CD14-positive monocyte (primary cell): Measurements from ENCODE around the gene PRDM7. TPM values are rescaled to one million over a fixed set of nuclear protein-coding genes. Genes with fewer than 3 reads are reported as not detected.

Source experiments
- DNase-seq, 3 donors: peaks; one replicate each; pipeline ENCODE4 v3.0.0-alpha.2; 2011 to 2022
- H2AFZ ChIP-seq: 2 replicates; pipeline ENCODE4 v1.6.0; 2012; ENCODE audit warnings: mild to moderate bottlenecking, low read depth, low read length, inconsistent platforms; ENCODE audit not compliant: insufficient read depth, poor library complexity, severe bottlenecking
- H3K27ac ChIP-seq, 2 donors: 1 replicate in 1 of 2; 2 replicates in 1 of 2; pipeline ENCODE4 v1.5.1; 2012 to 2013; ENCODE audit warnings: low read length in 2 of 2, control low read depth in 1 of 2, inconsistent platforms in 1 of 2, low read depth in 1 of 2, mild to moderate bottlenecking in 1 of 2
- H3K27me3 ChIP-seq, 2 donors: one replicate each; pipeline versions ENCODE4 v1.6.0 to v1.6.1; 2011 to 2013; ENCODE audit warnings: low read length in 2 of 2; ENCODE audit not compliant: control insufficient read depth in 2 of 2, insufficient read depth in 2 of 2
- H3K36me3 ChIP-seq, 2 donors: replicated peaks in 1 of 2; 1 replicate in 1 of 2; 2 replicates in 1 of 2; pipeline versions ENCODE4 v1.5.1 to v1.6.1; 2012 to 2013; ENCODE audit warnings: low read length in 2 of 2, control low read depth in 1 of 2, inconsistent platforms in 1 of 2, mild to moderate bottlenecking in 1 of 2; ENCODE audit not compliant: insufficient read depth in 2 of 2, control insufficient read depth in 1 of 2
- H3K4me1 ChIP-seq, 2 donors: 1 replicate in 1 of 2; 2 replicates in 1 of 2; pipeline versions ENCODE4 v1.5.1 to v1.6.1; 2012 to 2013; ENCODE audit warnings: low read length in 2 of 2, control low read depth in 1 of 2, inconsistent platforms in 1 of 2, mild to moderate bottlenecking in 1 of 2, moderate library complexity in 1 of 2; ENCODE audit not compliant: insufficient read depth in 2 of 2, control insufficient read depth in 1 of 2
- H3K4me2 ChIP-seq: replicated peaks from 2 replicates; pipeline ENCODE3; 2012; ENCODE audit warnings: low read length, moderate library complexity, mild to moderate bottlenecking; ENCODE audit not compliant: poor library complexity, severe bottlenecking; ENCODE audit errors: extremely low read depth
- H3K4me3 ChIP-seq, 3 experiments: fragments of 200-600 bp in 1 of 3; sonication (generic) in 1 of 3; replicated peaks in 1 of 3; 1 replicate in 2 of 3; 2 replicates in 1 of 3; pipeline ENCODE4 v1.5.1; 2011 to 2013; ENCODE audit warnings: low read length in 3 of 3, mild to moderate bottlenecking in 3 of 3, control low read depth in 2 of 3, low read depth in 2 of 3, inconsistent platforms in 1 of 3, moderate library complexity in 1 of 3
- H3K79me2 ChIP-seq: 2 replicates; pipeline ENCODE4 v1.6.0; 2012; ENCODE audit warnings: mild to moderate bottlenecking, control low read depth, inconsistent platforms, low read length, moderate library complexity; ENCODE audit not compliant: insufficient read depth
- H3K9ac ChIP-seq: 2 replicates; pipeline ENCODE4 v1.6.0; 2017; ENCODE audit warnings: low read length, mild to moderate bottlenecking; ENCODE audit not compliant: insufficient read depth, poor library complexity, severe bottlenecking
- H3K9me3 ChIP-seq, 2 donors: replicated peaks in 1 of 2; 1 replicate in 1 of 2; 2 replicates in 1 of 2; pipeline versions ENCODE4 v1.5.1 to v1.6.1; 2012 to 2013; ENCODE audit warnings: low read length in 2 of 2, control low read depth in 1 of 2; ENCODE audit not compliant: control insufficient read depth in 1 of 2, insufficient read depth in 1 of 2
- H4K20me1 ChIP-seq: 2 replicates; pipeline ENCODE4 v1.6.0; 2012; ENCODE audit warnings: mild to moderate bottlenecking, low read length, control low read depth, moderate library complexity; ENCODE audit not compliant: insufficient read depth
- H3K27ac Mint-ChIP-seq, 7 donors: one replicate each; pipeline ENCODE4 v1.8.0; 2020; ENCODE audit warnings: mild to moderate bottlenecking in 7 of 7, mixed read lengths in 7 of 7, moderate library complexity in 6 of 7, inconsistent platforms in 2 of 7
- H3K27me3 Mint-ChIP-seq, 3 donors: one replicate each; pipeline ENCODE4 v1.8.0; 2021 to 2022; ENCODE audit warnings: low read depth in 3 of 3, mild to moderate bottlenecking in 3 of 3, mixed read lengths in 3 of 3, moderate library complexity in 3 of 3, inconsistent platforms in 1 of 3
- H3K36me3 Mint-ChIP-seq, 2 donors: one replicate each; pipeline ENCODE4 v1.8.0; 2020; ENCODE audit warnings: mixed read lengths in 2 of 2, inconsistent platforms in 1 of 2, mild to moderate bottlenecking in 1 of 2
- H3K4me1 Mint-ChIP-seq: one replicate; pipeline ENCODE4 v1.8.0; 2020; ENCODE audit warnings: mild to moderate bottlenecking, mixed read lengths
- H3K4me3 Mint-ChIP-seq, 2 donors: one replicate each; pipeline ENCODE4 v1.8.0; 2020; ENCODE audit warnings: mild to moderate bottlenecking in 2 of 2, mixed read lengths in 2 of 2, moderate library complexity in 1 of 2
- H3K9me3 Mint-ChIP-seq, 7 donors: one replicate each; pipeline ENCODE4 v1.8.0; 2020 to 2022; ENCODE audit warnings: mixed read lengths in 7 of 7, mild to moderate bottlenecking in 6 of 7, moderate library complexity in 6 of 7, inconsistent platforms in 2 of 7
- WGBS: methylation state at CpG from one replicate; pipeline ENCODE4 v1.1.5; 2013; ENCODE audit warnings: missing lambda C conversion rate; ENCODE audit not compliant: insufficient coverage; 5-methylcytosine and 5-hydroxymethylcytosine counted together
- intact Hi-C, 2 donors: fragments of 100-400 bp; cut with micrococcal nuclease; formaldehyde crosslinking; loops; one replicate each; pipeline versions ENCODE4 v1.15.0 to v1.15.1; 2023
- polyA plus RNA-seq, 3 donors: library from polyadenylated mRNA; depleted of rRNA in 1 of 3; unstranded in 2 of 3; stranded (reverse) in 1 of 3; fragments of 300-500 nt in 2 of 3; fragments of >200 nt in 1 of 3; fragmentation: Illumina TruSeq in 2 of 3; gene quantifications; 1 replicate in 2 of 3; 2 replicates in 1 of 3; pipeline ENCODE4 v1.2.3, GENCODE V29; 2012 to 2021
- TF ChIP-seq, protein P1 (sequence below): fragments of 200-600 bp; IDR thresholded peaks from one replicate; pipeline ENCODE4 v1.8.0; 2022; ENCODE audit warnings: antibody characterized with exemption, mild to moderate bottlenecking

PRDM7 gene
- polyA plus RNA-seq, 3 donors, result not detected

GRCh38 chr16:90043526-90043925 is 33.6 kb downstream of the PRDM7 start:
- 87% methylated on average over 18 of the region's 20 CpGs for WGBS
- H3K79me2 ChIP-seq, result no peaks in the 10 kb centered on the region
- H3K36me3 ChIP-seq, result no peaks in the 10 kb centered on the region
- Mint-ChIP-seq H3K27me3 (peaks cover 11 to 33% (median 25%) of the 10 kb centered on the region in 3 donors), H3K36me3 (peaks cover 2 to 7% of the 10 kb centered on the region in 2 donors), H3K9me3 (peaks cover 0 to 6% (median 0%) of the 10 kb centered on the region in 7 donors), H3K4me1 (peaks cover 14% of the 10 kb centered on the region), H3K27ac (no peak overlapping the region), H3K4me3 (no peak overlapping the region)
- H3K27ac ChIP-seq, result no peak overlapping the region
- no peaks in the 10 kb centered on the region for H3K9me3 ChIP-seq
- peaks cover 9 to 21% of the 10 kb centered on the region in 2 donors for H3K27me3 ChIP-seq
- no peak overlapping the region for H3K4me3 ChIP-seq
- TF ChIP-seq, protein P1, sequence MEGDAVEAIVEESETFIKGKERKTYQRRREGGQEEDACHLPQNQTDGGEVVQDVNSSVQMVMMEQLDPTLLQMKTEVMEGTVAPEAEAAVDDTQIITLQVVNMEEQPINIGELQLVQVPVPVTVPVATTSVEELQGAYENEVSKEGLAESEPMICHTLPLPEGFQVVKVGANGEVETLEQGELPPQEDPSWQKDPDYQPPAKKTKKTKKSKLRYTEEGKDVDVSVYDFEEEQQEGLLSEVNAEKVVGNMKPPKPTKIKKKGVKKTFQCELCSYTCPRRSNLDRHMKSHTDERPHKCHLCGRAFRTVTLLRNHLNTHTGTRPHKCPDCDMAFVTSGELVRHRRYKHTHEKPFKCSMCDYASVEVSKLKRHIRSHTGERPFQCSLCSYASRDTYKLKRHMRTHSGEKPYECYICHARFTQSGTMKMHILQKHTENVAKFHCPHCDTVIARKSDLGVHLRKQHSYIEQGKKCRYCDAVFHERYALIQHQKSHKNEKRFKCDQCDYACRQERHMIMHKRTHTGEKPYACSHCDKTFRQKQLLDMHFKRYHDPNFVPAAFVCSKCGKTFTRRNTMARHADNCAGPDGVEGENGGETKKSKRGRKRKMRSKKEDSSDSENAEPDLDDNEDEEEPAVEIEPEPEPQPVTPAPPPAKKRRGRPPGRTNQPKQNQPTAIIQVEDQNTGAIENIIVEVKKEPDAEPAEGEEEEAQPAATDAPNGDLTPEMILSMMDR, result no peak
- H2AFZ ChIP-seq, result no peak overlapping the region
- no peak overlapping the region for H3K9ac ChIP-seq
- no peak overlapping the region for H3K4me2 ChIP-seq
- H4K20me1 ChIP-seq, result no peaks in the 10 kb centered on the region
- intact Hi-C loops, result no loop called here
- no peak for DNase-seq
- peaks cover 10 to 12% of the 10 kb centered on the region in 2 donors for H3K4me1 ChIP-seq

DNA sequence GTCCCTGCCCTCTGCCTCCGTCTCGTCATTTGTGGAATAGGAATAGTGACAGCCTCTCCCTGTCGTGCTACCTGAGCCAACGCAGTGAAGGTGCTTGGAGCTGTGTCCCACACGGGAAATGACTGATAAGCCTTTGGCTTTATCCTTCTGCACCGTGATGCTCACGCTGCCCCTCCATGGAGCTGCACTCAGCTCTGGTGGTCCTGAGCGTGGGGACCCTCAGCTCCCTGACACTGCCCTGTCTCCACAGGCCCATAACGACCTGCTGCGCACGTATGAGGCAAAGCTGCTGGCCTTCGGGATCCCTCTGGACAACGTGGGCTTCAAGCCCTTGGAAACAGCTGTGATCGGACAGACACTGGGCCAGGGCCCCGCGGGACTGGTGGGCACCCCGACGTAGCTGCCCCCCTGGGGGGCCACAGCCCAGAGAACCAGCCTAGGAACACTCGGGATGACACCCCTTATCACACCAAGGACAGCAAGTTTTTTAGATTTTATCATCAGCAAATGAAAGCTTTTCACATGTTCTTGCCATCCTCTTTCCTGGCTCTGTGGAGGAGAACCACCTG is 34.1 kb downstream of the PRDM7 start:
- peaks cover 9 to 19% of the 10 kb centered on the region in 2 donors for H3K27me3 ChIP-seq
- H3K27ac Mint-ChIP-seq, result no peak overlapping the region
- TF ChIP-seq, protein P1, result no peak
- H3K27me3 Mint-ChIP-seq, result peaks cover 8 to 28% (median 21%) of the 10 kb centered on the region in 3 donors
- H3K79me2 ChIP-seq, result no peaks in the 10 kb centered on the region
- no peaks in the 10 kb centered on the region for H4K20me1 ChIP-seq
- no peak overlapping the region for H3K9ac ChIP-seq
- H3K36me3 ChIP-seq, result peaks cover 0 to under 1% of the 10 kb centered on the region in 2 donors
- 92% methylated on average over 17 of the region's 19 CpGs for WGBS
- no peak overlapping the region for H3K4me3 Mint-ChIP-seq
- DNase-seq, result no peak
- H3K4me3 ChIP-seq, result no peak overlapping the region
- peaks cover 0 to 4% (median 0%) of the 10 kb centered on the region in 7 donors for H3K9me3 Mint-ChIP-seq
- intact Hi-C loops, result no loop called here
- H3K27ac ChIP-seq, result no peak overlapping the region
- H3K36me3 Mint-ChIP-seq, result peaks cover 2 to 10% of the 10 kb centered on the region in 2 donors
- H3K4me1 Mint-ChIP-seq, result peaks cover 9% of the 10 kb centered on the region
- H2AFZ ChIP-seq, result no peak overlapping the region
- H3K9me3 ChIP-seq, result no peaks in the 10 kb centered on the region
- no peak overlapping the region for H3K4me2 ChIP-seq
- peaks cover 10 to 12% of the 10 kb centered on the region in 2 donors for H3K4me1 ChIP-seq
